WTC11 (cell line): Measurements from ENCODE around the gene FOXG1. TPM values are rescaled to one million over a fixed set of nuclear protein-coding genes. Genes with fewer than 3 reads are reported as not detected.

Source experiments
- ATF2 ChIP-seq: sonication (generic); formaldehyde crosslinking; IDR thresholded peaks from 2 replicates; pipeline ENCODE4 v1.8.1; 2022; ENCODE audit warnings: low read depth, missing genetic modification reagents, borderline replicate concordance
- CBFB ChIP-seq: sonication (generic); formaldehyde crosslinking; IDR thresholded peaks from 2 replicates; pipeline ENCODE4 v1.8.1; 2022; ENCODE audit warnings: mild to moderate bottlenecking, low read depth, missing genetic modification reagents
- CTCF ChIP-seq: fragments of 200-600 bp; IDR thresholded peaks from 2 replicates; pipeline ENCODE4 v1.8.0; 2022; ENCODE audit warnings: antibody characterized with exemption
- ERG ChIP-seq: fragments of 250-450 bp; sonication (Bioruptor Pico); IDR thresholded peaks from 2 replicates; pipeline ENCODE4 v1.8.0; 2021; ENCODE audit warnings: mild to moderate bottlenecking
- GABPB1 ChIP-seq: sonication (generic); formaldehyde crosslinking; IDR thresholded peaks from 2 replicates; pipeline ENCODE4 v1.8.1; 2023; ENCODE audit warnings: mild to moderate bottlenecking, missing genetic modification reagents
- HMGA2 ChIP-seq: fragments of 250-450 bp; sonication (Bioruptor Pico); IDR thresholded peaks from 2 replicates; pipeline ENCODE4 v1.4.0; 2021; ENCODE audit warnings: mild to moderate bottlenecking, moderate library complexity
- IRF1 ChIP-seq: sonication (generic); formaldehyde crosslinking; IDR thresholded peaks from 2 replicates; pipeline ENCODE4 v1.8.0; 2023; ENCODE audit warnings: missing genetic modification reagents
- KAT7 ChIP-seq: sonication (generic); formaldehyde crosslinking; IDR thresholded peaks from 2 replicates; pipeline ENCODE4 v1.8.1; 2023; ENCODE audit warnings: missing genetic modification reagents, mild to moderate bottlenecking, borderline replicate concordance
- MAX ChIP-seq: sonication (generic); formaldehyde crosslinking; IDR thresholded peaks from 2 replicates; pipeline ENCODE4 v1.8.0; 2022; ENCODE audit warnings: mild to moderate bottlenecking, missing genetic modification reagents
- OVOL2 ChIP-seq: fragments of 250-450 bp; sonication (Bioruptor Pico); IDR thresholded peaks from 2 replicates; pipeline ENCODE4 v1.9.0; 2021; ENCODE audit warnings: mild to moderate bottlenecking, borderline replicate concordance
- PRDM15 ChIP-seq: sonication (generic); formaldehyde crosslinking; IDR thresholded peaks from 2 replicates; pipeline ENCODE4 v1.8.0; 2022; ENCODE audit warnings: missing genetic modification reagents
- SMAD4 ChIP-seq: sonication (generic); formaldehyde crosslinking; IDR thresholded peaks from 2 replicates; pipeline ENCODE4 v1.8.0; 2022; ENCODE audit warnings: mild to moderate bottlenecking, missing genetic modification reagents
- SOX15 ChIP-seq: fragments of 250-450 bp; sonication (Bioruptor Pico); IDR thresholded peaks from 2 replicates; pipeline ENCODE4 v1.9.0; 2021; ENCODE audit warnings: mild to moderate bottlenecking
- TCF7 ChIP-seq: sonication (generic); formaldehyde crosslinking; IDR thresholded peaks from 2 replicates; pipeline ENCODE4 v1.8.0; 2022; ENCODE audit warnings: mild to moderate bottlenecking, low read depth, missing genetic modification reagents, moderate library complexity
- TEAD1 ChIP-seq: sonication (generic); formaldehyde crosslinking; IDR thresholded peaks from 2 replicates; pipeline ENCODE4 v1.8.0; 2022; ENCODE audit warnings: mild to moderate bottlenecking, missing genetic modification reagents
- ZNF138 ChIP-seq: sonication (generic); formaldehyde crosslinking; conservative IDR thresholded peaks from 2 replicates; pipeline ENCODE4 v1.8.1; 2022; ENCODE audit warnings: mild to moderate bottlenecking, moderate library complexity, missing genetic modification reagents
- ZNF219 ChIP-seq: sonication (generic); formaldehyde crosslinking; IDR thresholded peaks from 2 replicates; pipeline ENCODE4 v1.8.0; 2023; ENCODE audit warnings: missing genetic modification reagents, mild to moderate bottlenecking, borderline replicate concordance
- ZNF263 ChIP-seq: sonication (generic); formaldehyde crosslinking; IDR thresholded peaks from 2 replicates; pipeline ENCODE4 v1.8.1; 2022; ENCODE audit warnings: low read depth, mild to moderate bottlenecking, moderate library complexity, missing genetic modification reagents
- ZNF281 ChIP-seq: sonication (generic); formaldehyde crosslinking; IDR thresholded peaks from 2 replicates; pipeline ENCODE4 v1.8.0; 2023; ENCODE audit warnings: mild to moderate bottlenecking, missing genetic modification reagents
- ZNF317 ChIP-seq: sonication (generic); formaldehyde crosslinking; IDR thresholded peaks from 2 replicates; pipeline ENCODE4 v1.8.1; 2023; ENCODE audit warnings: low read depth, mild to moderate bottlenecking, moderate library complexity, missing genetic modification reagents, borderline replicate concordance
- ZNF512 ChIP-seq: sonication (generic); formaldehyde crosslinking; IDR thresholded peaks from 2 replicates; pipeline ENCODE4 v1.8.1; 2022; ENCODE audit warnings: missing genetic modification reagents, borderline replicate concordance
- total RNA-seq: library from RNA; stranded (reverse); gene quantifications from 3 replicates; pipeline ENCODE4 v1.2.3, GENCODE V29; 2021

Gene FOXG1
- total RNA-seq, 1 experiment from 2014 or later: 0.09 TPM

GRCh38 chr14:28785096-28785952, 18.7 kb downstream of the FOXG1 start (continued):
- TF ChIP-seq MAX (peak; percentile 94), GABPB1 (peak; percentile 56; the same call in 1 of the 2 replicates), OVOL2 (CRISPR knock-in tag) (no peak), HMGA2 (CRISPR knock-in tag) (no peak), IRF1 (CRISPR knock-in tag) (no peak; the same call in 1 of the 2 replicates), ZNF281 (CRISPR knock-in tag) (peak; percentile 81), ATF2 (CRISPR knock-in tag) (peak; percentile 46; the same call in 1 of the 2 replicates), CBFB (no peak), ZNF219 (no peak), KAT7 (CRISPR knock-in tag) (no peak), ERG (CRISPR knock-in tag) (no peak), ZNF317 (CRISPR knock-in tag) (peak; percentile 42; the same call in 1 of the 2 replicates), ZNF512 (CRISPR knock-in tag) (no peak), TEAD1 (CRISPR knock-in tag) (peak; percentile 49; the same call in 1 of the 2 replicates), TCF7 (CRISPR knock-in tag) (no peak), CTCF (no peak), ZNF263 (CRISPR knock-in tag) (0 out of 2 replicates have a peak, but pooled peaks have one; percentile 31), SMAD4 (CRISPR knock-in tag) (peak; percentile 79), PRDM15 (CRISPR knock-in tag) (peak; percentile 8; the same call in 1 of the 2 replicates), ZNF138 (CRISPR knock-in tag) (no peak), SOX15 (CRISPR knock-in tag) (no peak)
